Nephron (organoid): Measurements from ENCODE around the gene ZFAND2A.
A peak's percentile ranks its signal among the peaks of the same experiment; 100 is the strongest.
"Not testable (repeated sequence)": the region's sequence is repeated elsewhere in the genome, so short reads cannot be mapped to it uniquely, and the experiment has no call there.

ENCODE experiments used
- H3K27ac Mint-ChIP-seq, 3 experiments: 2 replicates each; pipeline ENCODE4 v1.8.0; 2020; ENCODE audit warnings: mixed read lengths in 3 of 3, mild to moderate bottlenecking in 2 of 3, moderate library complexity in 1 of 3
- H3K27me3 Mint-ChIP-seq: 2 replicates; pipeline ENCODE4 v1.8.0; 2021; ENCODE audit warnings: low read depth, mild to moderate bottlenecking, moderate library complexity, mixed read lengths
- H3K36me3 Mint-ChIP-seq: 2 replicates; pipeline ENCODE4 v1.8.0; 2020; ENCODE audit warnings: low read depth, mixed read lengths
- H3K4me1 Mint-ChIP-seq: 2 replicates; pipeline ENCODE4 v1.8.0; 2020; ENCODE audit warnings: mixed read lengths
- H3K4me3 Mint-ChIP-seq, 3 experiments: 2 replicates each; pipeline ENCODE4 v1.8.0; 2020; ENCODE audit warnings: mild to moderate bottlenecking in 3 of 3, mixed read lengths in 3 of 3, moderate library complexity in 2 of 3
- H3K9me3 Mint-ChIP-seq: 2 replicates; pipeline ENCODE4 v1.8.0; 2020; ENCODE audit warnings: mixed read lengths
- CTCF ChIP-seq, 3 experiments: fragments of 200-600 bp; sonication (generic); IDR thresholded peaks; one replicate each; pipeline ENCODE4 v1.5.0; 2021; ENCODE audit warnings: antibody characterized with exemption in 3 of 3; ENCODE audit not compliant: unreplicated experiment in 3 of 3

ZFAND2A gene

DNA sequence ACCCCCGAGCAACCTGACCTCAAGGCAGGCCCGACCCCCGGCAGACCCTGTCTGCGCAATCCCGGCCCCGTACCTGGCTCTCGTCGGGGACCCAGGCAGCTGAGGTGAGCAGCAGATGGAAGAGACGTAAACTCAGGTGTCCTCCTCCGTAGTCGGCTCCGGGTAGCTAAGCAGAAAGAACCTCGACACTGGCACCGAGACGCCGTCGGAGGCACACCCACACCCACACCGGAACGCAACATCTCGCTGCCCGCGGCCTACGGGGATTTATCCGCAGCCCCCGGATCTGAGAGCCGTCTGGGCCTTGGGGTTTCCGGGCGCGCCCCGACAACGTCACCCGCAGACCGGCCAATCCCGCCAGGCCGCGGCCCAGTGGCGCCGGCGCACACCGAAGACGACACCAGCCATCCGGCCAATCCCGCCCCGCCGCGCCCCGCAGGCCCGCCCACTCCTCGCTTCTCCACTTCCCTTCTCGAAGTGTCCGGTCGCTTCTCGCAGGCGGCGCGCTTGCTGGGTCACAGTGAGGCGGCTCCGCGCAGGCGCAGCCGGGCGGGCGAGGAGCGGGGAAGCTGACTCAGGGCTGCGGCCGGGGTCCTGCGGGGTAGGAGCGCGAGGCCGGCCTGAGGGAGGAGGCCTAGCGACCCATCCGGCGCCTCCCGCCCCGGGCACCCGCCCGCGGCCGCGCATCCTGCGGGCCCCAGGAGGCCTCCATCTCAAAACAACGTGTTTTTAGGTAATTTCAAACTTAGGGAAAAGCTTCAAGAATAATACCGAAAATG is at the start of gene ZFAND2A:
Gene ZFAND2A, minus strand, starts transcription at position 306 of the 779 bp plus-strand sequence. CDS start 1,984 bp downstream, outside the sequence.
- no peaks in the 10 kb centered on the region for H3K27me3 Mint-ChIP-seq
- H3K4me1 Mint-ChIP-seq: peaks cover 18% of the 10 kb centered on the region
- H3K9me3 Mint-ChIP-seq: no peaks in the 10 kb centered on the region
- TF ChIP-seq CTCF (IDR thresholded peaks at IDR 0.05; ENCODE audit: unreplicated experiment in 3 of 3): no peak
- H3K36me3 Mint-ChIP-seq: peaks cover 10% of the 10 kb centered on the region
- H3K27ac Mint-ChIP-seq: peak within 1 kb of the TSS; percentile 14 to 76 (median 60)
- H3K4me3 Mint-ChIP-seq: peak within 1 kb of the TSS; percentile 87 to 93 (median 92)

DNA sequence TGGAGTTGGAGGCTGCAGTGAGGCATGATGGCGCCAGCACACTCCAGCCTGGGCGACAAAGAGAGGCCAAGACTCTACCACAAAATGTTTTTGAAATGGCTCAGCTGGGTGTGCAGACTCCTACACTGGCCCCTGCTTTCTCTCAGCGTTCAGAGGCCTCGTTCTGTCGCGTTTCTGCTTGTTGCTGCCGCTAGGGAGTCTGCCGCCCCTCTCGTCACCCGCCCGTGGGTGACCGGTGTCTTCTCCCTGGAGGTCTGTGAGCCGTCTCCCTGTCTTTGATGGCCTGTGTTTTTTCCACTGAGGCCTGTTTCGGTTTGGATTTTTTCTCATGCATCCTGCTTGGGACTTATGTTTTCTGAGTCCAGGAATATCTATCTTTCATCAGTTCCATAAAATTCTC is 49.1 kb upstream of the ZFAND2A start:
- no peaks in the 10 kb centered on the region for H3K36me3 Mint-ChIP-seq
- no peak overlapping the region for H3K4me3 Mint-ChIP-seq
- peaks cover 16% of the 10 kb centered on the region for H3K4me1 Mint-ChIP-seq
- peaks cover 41% of the 10 kb centered on the region for H3K27me3 Mint-ChIP-seq
- TF ChIP-seq CTCF (IDR thresholded peaks at IDR 0.05; ENCODE audit: unreplicated experiment in 3 of 3): no peak
- no peaks in the 10 kb centered on the region for H3K9me3 Mint-ChIP-seq
- H3K27ac Mint-ChIP-seq: no peak overlapping the region

DNA sequence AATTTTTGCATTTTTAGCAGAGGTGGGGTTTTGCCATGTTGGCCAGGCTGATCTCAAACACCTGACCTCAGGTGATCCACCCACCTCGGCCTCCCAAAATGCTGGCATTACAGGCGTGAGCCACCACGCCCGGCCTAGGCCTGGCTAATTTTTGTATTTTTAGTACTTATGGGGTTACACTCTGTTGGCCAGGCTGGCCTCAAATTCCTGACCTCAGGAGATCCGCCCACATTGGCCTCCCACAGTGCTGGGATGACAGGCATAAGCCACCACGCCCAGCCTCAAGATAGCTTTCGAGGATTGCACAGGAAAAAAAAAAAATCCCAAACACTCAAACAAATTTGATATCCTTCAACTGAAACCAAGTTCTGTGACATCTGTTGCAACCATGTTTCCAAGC is 45.7 kb upstream of the ZFAND2A start:
- not testable (repeated sequence) for H3K27ac Mint-ChIP-seq, H3K4me3 Mint-ChIP-seq, H3K9me3 Mint-ChIP-seq, H3K36me3 Mint-ChIP-seq
- Mint-ChIP-seq H3K27me3 (peaks cover 35% of the 10 kb centered on the region), H3K4me1 (peaks cover 15% of the 10 kb centered on the region)

DNA sequence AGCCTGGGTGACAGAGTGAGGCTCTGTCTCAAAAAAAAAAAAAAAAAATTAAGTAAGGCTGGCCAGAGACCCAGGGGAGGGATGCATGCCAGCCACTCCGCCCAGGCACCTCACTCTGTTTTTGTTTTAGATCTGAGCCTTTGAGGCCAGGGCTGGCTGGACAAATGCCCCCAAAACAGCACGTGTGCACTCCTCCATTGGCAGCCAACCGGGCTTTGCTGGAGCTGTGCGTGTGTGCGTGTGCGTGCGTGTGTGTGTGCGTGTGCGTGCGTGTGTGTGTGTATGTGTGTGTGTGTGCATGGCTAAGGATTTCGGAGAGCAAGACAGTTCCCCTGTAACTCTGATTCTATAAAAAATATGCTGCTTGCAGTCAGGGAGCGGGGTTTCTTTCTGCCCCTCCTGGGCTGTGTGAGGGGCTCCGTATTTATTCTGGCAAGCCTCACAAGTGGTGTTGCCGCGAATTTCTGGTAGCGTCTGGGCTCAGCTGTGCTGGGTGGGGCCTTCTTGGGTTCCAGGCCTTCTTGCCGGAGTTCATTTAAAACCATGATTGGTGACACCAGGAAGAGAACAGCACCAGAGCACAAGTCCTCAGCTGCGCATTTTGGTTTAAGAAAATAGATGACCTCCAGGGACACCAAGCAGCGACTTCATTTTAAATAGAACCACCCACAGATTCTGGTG is 44.6 kb upstream of the ZFAND2A start:
- Mint-ChIP-seq H3K9me3 (no peaks in the 10 kb centered on the region), H3K36me3 (no peaks in the 10 kb centered on the region), H3K27ac (no peak overlapping the region), H3K4me1 (peaks cover 14% of the 10 kb centered on the region), H3K4me3 (no peak overlapping the region), H3K27me3 (peaks cover 31% of the 10 kb centered on the region)
- TF ChIP-seq CTCF (IDR thresholded peaks at IDR 0.05; ENCODE audit: unreplicated experiment in 3 of 3): no peak

- peaks cover 19% of the 10 kb centered on the region for H3K4me1 Mint-ChIP-seq
- H3K4me3 Mint-ChIP-seq, H3K9me3 Mint-ChIP-seq, H3K27ac Mint-ChIP-seq, H3K36me3 Mint-ChIP-seq: not testable (repeated sequence)
- peaks cover 32% of the 10 kb centered on the region for H3K27me3 Mint-ChIP-seq
These were observed 42.9 kb upstream of the ZFAND2A start for GRCh38 chr7:1202914-1203313.

DNA sequence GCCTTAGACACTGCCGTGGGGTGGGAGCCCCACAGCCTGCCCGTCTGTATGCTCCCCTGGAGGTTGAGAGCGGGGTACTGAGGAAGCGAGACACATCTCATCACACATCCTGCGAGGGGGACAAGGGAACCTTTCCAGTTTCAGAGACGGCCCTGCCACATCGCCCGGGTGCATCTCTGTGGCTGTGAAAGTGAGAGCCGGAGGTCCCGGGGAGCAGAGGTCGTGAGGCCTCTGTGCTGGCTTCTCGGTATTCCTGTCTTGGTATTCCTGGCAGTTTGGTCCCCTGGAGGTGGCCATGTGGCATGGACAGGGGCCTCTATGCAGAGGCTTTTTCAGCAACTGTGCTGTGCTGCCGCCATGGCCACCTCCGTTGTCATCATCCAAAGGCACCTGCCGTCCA is 41.9 kb upstream of the ZFAND2A start:
- Mint-ChIP-seq H3K27ac (no peak overlapping the region), H3K27me3 (peaks cover 32% of the 10 kb centered on the region)

More for the DNA sequence above, 41.9 kb upstream of the ZFAND2A start:
- H3K4me3 Mint-ChIP-seq: no peak overlapping the region
- TF ChIP-seq CTCF (IDR thresholded peaks at IDR 0.05; ENCODE audit: unreplicated experiment in 3 of 3): no peak
- H3K4me1 Mint-ChIP-seq: peaks cover 19% of the 10 kb centered on the region
- no peaks in the 10 kb centered on the region for H3K9me3 Mint-ChIP-seq
- H3K36me3 Mint-ChIP-seq: no peaks in the 10 kb centered on the region
